A549 (cell line): ENCODE results near the gene AFG3L2. TPM values are rescaled to one million over a fixed set of nuclear protein-coding genes. Genes with fewer than 3 reads are reported as not detected.
A peak's percentile ranks its signal among the peaks of the same experiment; 100 is the strongest.

ENCODE experiments used
- ATAC-seq, 2 experiments: fragments of 200-7000 bp in 1 of 2; fragments of >200 bp in 1 of 2; cut with Nextera tagmentation in 1 of 2; cut with Tn5 transposase in 1 of 2; 3 replicates each; pipeline versions ENCODE4 v1.8.0 to v1.9.1; 2018 to 2020; ENCODE audit warnings: mild to moderate bottlenecking in 1 of 2, moderate library complexity in 1 of 2
- CTCF ChIA-PET: fragments of 300-600 bp; sonication (Branson Sonifier 250); formaldehyde crosslinking; extraction: SDS; loops from one replicate; lab custom pipeline; 2021; ENCODE audit warnings: antibody characterized with exemption, inconsistent platforms; lab: Yijun Ruan, JAX
- POLR2A ChIA-PET: fragments of 350-600 bp; formaldehyde crosslinking; extraction: SDS; loops from one replicate; lab custom pipeline; 2021; ENCODE audit warnings: antibody characterized with exemption, inconsistent platforms; lab: Yijun Ruan, JAX
- DNase-seq, 2 experiments: peaks; one replicate each; pipeline versions ENCODE4 v3.0.0 to v3.0.0-alpha.2; 2011 to 2016; ENCODE audit warnings: low read depth in 1 of 2, low spot score in 1 of 2
- FAIRE-seq: peaks from 2 replicates; lab custom pipeline; 2011; peaks lifted over from hg19 to GRCh38; lab: Jason Lieb, UNC
- H3K27ac ChIP-seq, 2 experiments: fragments of >200 bp; sonication (Bioruptor Twin); formaldehyde crosslinking; 3 replicates each; pipeline ENCODE4 v1.5.1; 2016 to 2017
- H3K4me1 ChIP-seq: fragments of >200 bp; sonication (Bioruptor Twin); formaldehyde crosslinking; 3 replicates; pipeline ENCODE4 v1.6.1; 2016
- H3K4me2 ChIP-seq: fragments of >200 bp; sonication (Bioruptor Twin); formaldehyde crosslinking; 3 replicates; pipeline ENCODE4 v1.6.1; 2016
- H3K4me3 ChIP-seq: fragments of >200 bp; sonication (Bioruptor Twin); formaldehyde crosslinking; 3 replicates; pipeline ENCODE4 v1.5.1; 2016
- H3K9me3 ChIP-seq: fragments of >200 bp; sonication (Bioruptor Twin); formaldehyde crosslinking; 3 replicates; pipeline ENCODE4 v1.6.1; 2016
- BCL3 ChIP-seq: fragments of >200 bp; sonication (Bioruptor Twin); formaldehyde crosslinking; IDR thresholded peaks from 3 replicates; pipeline ENCODE4 v1.6.1; 2016
- E2F6 ChIP-seq: IDR thresholded peaks from 2 replicates; pipeline ENCODE4 v1.6.1; 2012; ENCODE audit warnings: low read depth, borderline replicate concordance
- EHF ChIP-seq: fragments of 250-450 bp; sonication (Bioruptor Pico); IDR thresholded peaks from 2 replicates; pipeline ENCODE4 v1.5.0; 2020; ENCODE audit warnings: mild to moderate bottlenecking
- ESRRA ChIP-seq: fragments of 150-350 bp; IDR thresholded peaks from 2 replicates; pipeline ENCODE4 v1.6.1; 2014; ENCODE audit warnings: mild to moderate bottlenecking, low read length, borderline replicate concordance
- FOSB ChIP-seq: fragments of 250-450 bp; sonication (Bioruptor Pico); IDR thresholded peaks from 2 replicates; pipeline ENCODE4 v1.5.0; 2020; ENCODE audit warnings: mild to moderate bottlenecking, moderate library complexity
- FOSL2 ChIP-seq, 2 experiments: fragments of 450-650 bp in 1 of 2; fragments of >200 bp in 1 of 2; sonication (Bioruptor Twin) in 1 of 2; formaldehyde crosslinking; IDR thresholded peaks; 2 replicates each; pipeline versions ENCODE4 v1.5.0 to v1.6.1; 2016 to 2020; ENCODE audit warnings: mild to moderate bottlenecking in 1 of 2, moderate library complexity in 1 of 2
- GATA3 ChIP-seq: IDR thresholded peaks from 2 replicates; pipeline ENCODE4 v1.6.1; 2012; ENCODE audit warnings: borderline replicate concordance
- HMGXB4 ChIP-seq: fragments of 250-450 bp; sonication (Bioruptor Pico); IDR thresholded peaks from 2 replicates; pipeline ENCODE4 v1.5.0; 2021; ENCODE audit warnings: mild to moderate bottlenecking, moderate library complexity, borderline replicate concordance
- JUN ChIP-seq, 2 experiments: fragments of >200 bp; sonication (Bioruptor Twin); formaldehyde crosslinking; IDR thresholded peaks; 2 replicates in 1 of 2; 3 replicates in 1 of 2; pipeline ENCODE4 v1.6.1; 2016 to 2017
- JUNB ChIP-seq: fragments of >200 bp; sonication (Bioruptor Twin); formaldehyde crosslinking; IDR thresholded peaks from 2 replicates; pipeline ENCODE4 v1.6.1; 2016
- MAFK ChIP-seq: fragments of 450-650 bp; IDR thresholded peaks from 2 replicates; pipeline ENCODE4 v1.6.1; 2014; ENCODE audit not compliant: partially characterized antibody
- MAX ChIP-seq: IDR thresholded peaks from 2 replicates; pipeline ENCODE4 v1.6.1; 2012
- MAZ ChIP-seq: fragments of 150-350 bp; IDR thresholded peaks from 2 replicates; pipeline ENCODE4 v1.6.1; 2014; ENCODE audit warnings: antibody characterized with exemption, low read depth, low read length, borderline replicate concordance
- PHF8 ChIP-seq: fragments of 200-600 bp; sonication (generic); IDR thresholded peaks from 2 replicates; pipeline ENCODE4 v1.6.1; 2016; ENCODE audit warnings: low read depth, mild to moderate bottlenecking, antibody characterized with exemption, moderate library complexity, borderline replicate concordance
- POLR2AphosphoS2 ChIP-seq: conservative IDR thresholded peaks from 2 replicates; pipeline ENCODE4 v1.6.1; 2012; ENCODE audit warnings: low read length, improper control_type of control experiment, inconsistent platforms
- RARB ChIP-seq: fragments of 250-450 bp; sonication (Bioruptor Pico); IDR thresholded peaks from 2 replicates; pipeline ENCODE4 v1.8.0; 2021; ENCODE audit warnings: mild to moderate bottlenecking, moderate library complexity
- RFX5 ChIP-seq: fragments of 450-650 bp; IDR thresholded peaks from 2 replicates; pipeline ENCODE4 v1.7.1; 2014; ENCODE audit warnings: antibody characterized with exemption, mild to moderate bottlenecking, moderate library complexity
- SREBF2 ChIP-seq: fragments of 450-650 bp; IDR thresholded peaks from 2 replicates; pipeline ENCODE4 v1.6.1; 2014; ENCODE audit warnings: mild to moderate bottlenecking, moderate library complexity
- USF2 ChIP-seq: fragments of 450-650 bp; IDR thresholded peaks from 2 replicates; pipeline ENCODE4 v1.6.1; 2014; ENCODE audit warnings: antibody characterized with exemption
- ZNF302 ChIP-seq: fragments of 250-450 bp; sonication (Bioruptor Pico); IDR thresholded peaks from 2 replicates; pipeline ENCODE4 v1.9.0; 2021; ENCODE audit warnings: inconsistent platforms, mild to moderate bottlenecking, moderate library complexity
- WGBS: methylation state at CpG from one replicate; pipeline ENCODE4 v1.1.6; 2017; ENCODE audit errors: missing lambda C conversion rate; 5-methylcytosine and 5-hydroxymethylcytosine counted together
- polyA plus RNA-seq, 4 experiments: library from polyadenylated mRNA; depleted of rRNA in 3 of 4; stranded (reverse); fragments of >200 nt; fragmentation: RNase III in 1 of 4; extraction: RNeasy Plus Mini Kit Qiagen cat#74134 plus additional on column Dnase treatment in 1 of 4; gene quantifications; 2 replicates in 3 of 4; 3 replicates in 1 of 4; pipeline ENCODE4 v1.2.3, GENCODE V29; 2011 to 2017

Gene AFG3L2
- polyA plus RNA-seq, 2 of the 4 experiments (the other 2 are of a cell fraction): 33.7 to 56.4 TPM

GRCh38 chr18:12403601-12404506, 26.8 kb upstream of the AFG3L2 start:
- Histone ChIP-seq H3K4me2 (peak overlapping the region; percentile 63), H3K27ac (peak overlapping the region; percentile 72 to 82), H3K4me1 (peaks cover 28% of the 10 kb centered on the region), H3K9me3 (no peaks in the 10 kb centered on the region), H3K4me3 (no peak overlapping the region)
- peak; percentile 51 to 80 for DNase-seq
- CTCF ChIA-PET: interaction anchor here (0.7 to 2.7 kb wide), 6 partner anchors 11 to 263 kb away, joined by 3 to 17 read pairs (median 4); no protein-coding TSS in a partner anchor
- WGBS: 8% methylated on average over 6 of the region's 6 CpGs
- FAIRE-seq: no peak
- ATAC-seq: peak in 1 of 2 experiments; percentile 54; a peak in 3 of 6 replicates
- POLR2A ChIA-PET: interaction anchor here (0.7 kb wide), 1 partner anchor 17 kb away, joined by 10 read pairs; no protein-coding TSS in a partner anchor
- no peak for TF ChIP-seq ESRRA
- TF ChIP-seq JUN (IDR thresholded peaks at IDR 0.05): no peak
- TF ChIP-seq SREBF2: no peak
- TF ChIP-seq PHF8: no peak
- TF ChIP-seq FOSL2 (IDR thresholded peaks at IDR 0.05): peak; percentile 68
- TF ChIP-seq FOSL2 (CRISPR knock-in tag; IDR thresholded peaks at IDR 0.05): peak; percentile 98
- peak; percentile 86 for TF ChIP-seq MAFK
- TF ChIP-seq JUNB: peak; percentile 56; the same call in 1 of the 2 replicates

GRCh38 chr18:12401881-12402280, 24.9 kb upstream of the AFG3L2 start:
- ATAC-seq: no peak; a peak in 1 of 6 replicates
- TF ChIP-seq MAX (no peak), GATA3 (no peak), BCL3 (no peak), HMGXB4 (CRISPR knock-in tag) (no peak), E2F6 (no peak), USF2 (no peak), EHF (CRISPR knock-in tag) (no peak), FOSB (CRISPR knock-in tag) (no peak), MAZ (no peak), MAFK (no peak), RARB (CRISPR knock-in tag) (no peak), ZNF302 (no peak), POLR2AphosphoS2 (no peak), SREBF2 (no peak), RFX5 (no peak)
- TF ChIP-seq, all 56 proteins: peak for 0
- CTCF ChIA-PET: interaction anchor here (0.6 to 2.2 kb wide), 4 partner anchors 10 to 532 kb away, joined by 3 to 9 read pairs (median 4); no protein-coding TSS in a partner anchor
- H3K9me3 ChIP-seq: no peaks in the 10 kb centered on the region
- H3K4me2 ChIP-seq: no peak overlapping the region
- H3K4me3 ChIP-seq: no peak overlapping the region
- POLR2A ChIA-PET: interaction anchor here (0.6 kb wide), 1 partner anchor 196 kb away, joined by 3 read pairs; no protein-coding TSS in a partner anchor
- FAIRE-seq (no peak), DNase-seq (no peak)
- peaks cover 26% of the 10 kb centered on the region for H3K4me1 ChIP-seq
- WGBS: 87% methylated on average over 4 of the region's 9 CpGs
- H3K27ac ChIP-seq: peak overlapping the region in 1 of 2 experiments; percentile 48; a peak in 1 of 6 replicates
